ENCODE results near the gene FHIT.

FHIT gene

GRCh38 chr3:60027335-60027734 lies 1223.9 kb downstream of the FHIT start:
- no peak for DNase-seq

DNA sequence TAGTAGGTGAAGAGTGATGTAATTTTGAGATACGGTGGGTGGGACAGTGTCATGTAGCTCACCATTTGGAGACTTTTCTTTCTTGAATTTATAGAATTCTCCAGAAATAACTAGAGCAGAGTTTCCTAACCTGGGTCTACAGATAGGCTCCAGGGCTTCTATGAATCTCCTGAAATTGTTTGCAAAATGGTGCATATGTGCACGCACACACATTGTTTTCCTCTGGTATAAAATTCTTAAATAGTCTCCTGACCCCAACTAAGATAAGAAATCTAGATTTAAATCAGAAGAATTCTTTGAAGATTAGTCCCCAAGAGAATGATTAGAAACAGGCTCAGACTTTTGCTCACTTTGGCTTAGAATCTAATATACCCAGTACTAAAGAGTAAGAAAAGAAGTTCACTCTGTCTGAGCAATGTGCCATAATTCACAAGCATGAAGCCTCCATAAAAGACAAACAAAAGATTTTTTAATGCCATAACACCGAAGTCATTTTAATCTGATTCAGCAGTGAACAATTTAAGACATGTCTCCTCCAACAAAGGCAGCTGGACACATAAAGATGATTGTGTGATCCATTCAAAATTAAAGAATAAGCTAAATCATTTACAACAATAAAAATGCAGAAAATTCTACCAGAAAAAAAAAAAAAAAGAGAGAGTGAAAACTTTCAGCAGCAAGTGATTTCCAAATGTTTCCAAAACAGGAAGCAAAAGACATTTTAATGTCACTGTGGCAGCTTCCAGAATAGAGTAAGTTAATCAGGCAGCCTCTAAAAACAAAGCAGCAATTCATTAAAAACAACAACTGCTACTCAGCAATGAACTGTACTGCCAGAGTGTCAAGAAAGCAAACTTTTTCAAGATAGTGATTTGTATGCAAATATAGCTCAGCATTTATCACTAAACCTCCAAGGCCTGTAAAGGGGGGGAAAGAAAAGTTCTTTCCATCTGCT lies 1225.9 kb downstream of the FHIT start:
- no peak for DNase-seq

- no peak for DNase-seq
Measured at GRCh38 chr3:60024400-60024799, 1226.9 kb downstream of the FHIT start.

- no peak for DNase-seq
Measured at GRCh38 chr3:60023189-60023588, 1228.1 kb downstream of the FHIT start.

DNA sequence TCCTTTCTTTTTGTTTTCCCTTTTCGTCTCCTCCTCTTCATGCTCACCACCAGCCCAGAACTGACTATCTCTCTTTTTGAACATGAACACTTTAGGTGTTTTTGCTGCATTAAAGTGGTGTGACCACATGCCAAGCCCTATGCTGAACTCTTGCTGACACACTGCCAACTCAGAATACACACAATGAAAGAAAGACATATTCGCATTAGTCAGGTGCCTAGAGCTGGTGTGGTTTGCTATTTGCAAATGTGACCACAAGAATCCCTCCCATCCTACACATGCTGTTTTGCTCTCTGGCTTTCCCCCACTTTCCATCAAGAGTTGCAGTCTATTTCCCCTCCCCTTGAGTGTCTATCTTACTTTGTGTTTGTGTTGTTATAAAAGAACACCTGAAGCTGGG lies 1233.6 kb downstream of the FHIT start:
- DNase-seq, result no peak

DNA sequence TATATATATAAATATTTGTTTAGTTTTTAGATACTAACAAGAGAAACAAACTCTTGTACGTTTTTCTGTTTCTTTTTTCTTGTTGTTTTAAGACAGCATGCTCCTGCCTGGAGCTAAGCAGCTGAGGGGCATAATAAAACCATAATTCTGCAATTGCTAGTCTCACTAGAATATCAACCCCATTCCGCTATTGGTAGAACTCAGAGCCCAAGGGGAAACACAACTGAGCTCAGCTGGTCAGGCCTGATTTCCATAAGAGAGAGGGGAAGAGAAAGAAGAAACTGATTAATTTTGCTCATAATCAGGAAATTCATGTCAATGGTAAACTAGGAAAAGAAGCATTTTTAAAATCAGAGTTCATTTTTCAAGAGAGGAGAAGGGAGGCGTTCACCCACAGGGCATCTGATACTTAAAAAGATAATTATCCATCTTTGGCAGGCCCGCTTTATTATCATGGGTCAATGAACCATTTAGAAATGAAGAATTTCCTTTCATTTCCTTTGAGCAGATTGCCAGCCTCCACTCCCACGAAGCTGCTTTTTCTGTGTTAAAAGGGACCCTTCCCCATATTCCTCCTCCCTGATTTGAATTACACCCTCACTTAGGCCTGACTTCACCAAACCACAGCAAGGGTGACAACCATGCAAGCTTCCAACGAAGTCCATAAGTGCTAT lies 1236.1 kb downstream of the FHIT start:
- DNase-seq, result no peak

GRCh38 chr3:60013241-60013640 lies 1238.0 kb downstream of the FHIT start:
- DNase-seq, result no peak

DNA sequence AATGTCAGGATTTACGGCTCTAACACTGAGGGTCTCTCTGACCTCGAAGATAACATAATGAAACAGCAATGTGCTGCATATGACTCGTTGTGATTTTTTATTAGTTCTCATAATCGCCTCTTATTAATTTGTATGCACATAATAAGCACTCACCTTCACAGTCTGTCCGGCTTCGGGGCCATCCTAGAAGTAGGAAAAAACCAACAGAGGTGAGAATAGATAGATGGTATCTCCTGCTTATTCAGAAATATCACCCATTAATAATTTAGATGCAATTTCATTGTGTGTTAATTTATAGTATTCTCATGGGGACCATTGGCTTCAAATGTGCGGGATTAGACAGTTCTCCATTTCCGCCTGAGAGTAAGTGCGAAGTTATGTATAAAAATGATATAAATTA lies 1240.0 kb downstream of the FHIT start:
- no peak for DNase-seq

- no peak for DNase-seq
Measured at GRCh38 chr3:60010781-60011180, 1240.5 kb downstream of the FHIT start.

DNA sequence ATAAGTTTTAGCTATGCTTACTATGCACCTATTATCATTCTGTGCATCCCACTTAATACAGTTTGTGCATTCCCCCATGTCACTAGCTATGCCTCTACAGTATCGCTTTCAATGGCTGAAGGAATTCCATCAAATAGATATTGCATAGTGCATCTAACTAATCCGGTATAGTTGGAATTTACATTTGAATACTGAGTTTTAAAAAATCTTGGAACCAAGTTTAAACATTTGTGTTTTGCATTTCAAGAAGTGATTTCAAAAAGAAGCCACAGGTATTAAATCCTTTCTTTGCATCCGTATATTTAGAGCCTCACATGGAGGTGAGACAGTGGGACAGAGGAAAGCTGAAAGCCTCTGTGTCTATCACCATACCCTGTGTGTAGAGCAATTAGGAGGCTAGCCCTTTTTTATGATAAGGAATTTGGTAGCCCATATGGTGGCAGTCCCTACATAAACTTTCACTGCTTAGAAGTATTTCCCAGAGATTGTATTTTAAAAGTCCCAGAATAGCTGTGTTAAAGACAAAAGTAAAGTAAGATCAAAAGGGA lies 1241.2 kb downstream of the FHIT start:
- no peak for DNase-seq

GRCh38 chr3:60001369-60001768 lies 1249.9 kb downstream of the FHIT start:
- DNase-seq, result no peak

- DNase-seq, result peak in 1 of 14 donors; percentile 55
Measured at GRCh38 chr3:60000311-60001105, 1250.7 kb downstream of the FHIT start.

GRCh38 chr3:59998058-59998457 lies 1253.2 kb downstream of the FHIT start:
- no peak for DNase-seq

DNA sequence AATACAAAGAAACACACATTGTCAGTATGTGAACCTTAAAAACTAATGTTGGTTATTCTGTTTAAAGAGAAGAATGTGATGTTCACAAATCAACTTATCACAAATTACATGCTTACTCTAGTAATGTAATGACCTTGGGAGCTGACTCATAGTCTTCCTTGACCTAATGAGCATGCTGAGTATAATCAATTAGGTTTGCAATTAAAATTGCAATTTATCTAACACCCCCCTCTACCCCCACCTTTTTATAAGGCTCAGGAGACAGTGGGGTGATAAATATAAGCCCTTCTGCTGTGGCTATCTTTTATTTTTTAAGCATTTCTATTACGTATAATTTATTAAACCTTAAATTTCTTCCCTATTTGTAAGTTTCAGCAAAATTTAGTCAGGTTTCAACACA lies 1253.7 kb downstream of the FHIT start:
- no peak for DNase-seq

DNA sequence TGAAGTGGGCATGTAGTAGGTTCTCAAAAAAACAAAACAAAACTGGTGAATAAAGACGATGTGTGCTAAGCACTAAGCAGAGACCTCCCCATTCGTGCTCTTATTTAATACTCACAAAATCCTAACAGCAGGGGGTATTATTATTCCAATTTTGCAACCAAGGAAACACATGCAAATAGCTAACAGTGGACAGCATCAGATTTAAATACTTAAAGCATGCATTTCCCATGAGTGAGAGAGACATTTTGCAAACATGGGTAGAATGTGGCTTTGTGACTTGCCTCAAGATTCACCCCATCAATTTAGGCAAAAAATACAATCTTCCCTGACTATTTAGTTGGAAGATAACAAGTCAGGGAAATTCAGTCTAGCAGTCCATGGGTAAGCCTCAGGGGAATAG lies 1255.2 kb downstream of the FHIT start:
- no peak for DNase-seq

- no peak for DNase-seq
Measured at GRCh38 chr3:59995563-59995962, 1255.7 kb downstream of the FHIT start.

DNA sequence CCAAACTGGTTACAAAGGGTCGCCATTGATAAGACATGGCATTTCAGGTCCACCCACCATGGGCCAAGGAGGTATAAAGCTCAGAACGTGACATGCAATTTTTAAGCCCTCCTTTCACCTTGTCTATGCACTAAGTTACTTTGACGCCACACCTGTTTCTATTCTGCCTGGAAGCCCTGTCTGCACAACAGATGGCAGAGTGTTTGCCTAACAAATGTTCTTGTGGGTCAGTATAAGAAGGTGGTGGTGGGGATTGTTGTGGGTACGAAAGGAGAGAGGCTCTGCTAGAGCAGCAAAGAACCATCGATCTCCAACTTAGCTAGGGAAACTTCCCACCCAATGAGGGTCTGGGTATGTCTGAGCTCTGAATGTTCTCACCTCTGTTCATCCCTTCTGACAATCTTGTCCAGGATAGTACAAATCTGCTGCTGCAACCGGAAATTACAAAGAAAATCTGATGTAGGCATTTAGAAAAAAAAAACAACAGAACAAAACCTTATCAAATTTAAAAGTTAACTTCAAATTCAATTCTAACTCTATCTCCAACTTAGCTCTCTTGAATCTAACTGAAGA lies 1256.4 kb downstream of the FHIT start:
- DNase-seq, result peak in 1 of 14 donors; percentile 5

GRCh38 chr3:59992578-59992977 lies 1258.7 kb downstream of the FHIT start:
- no peak for DNase-seq

- DNase-seq, result no peak
Measured at GRCh38 chr3:59990915-59991314, 1260.3 kb downstream of the FHIT start.

- DNase-seq, result no peak
Measured at GRCh38 chr3:59982510-59982909, 1268.7 kb downstream of the FHIT start.

DNA sequence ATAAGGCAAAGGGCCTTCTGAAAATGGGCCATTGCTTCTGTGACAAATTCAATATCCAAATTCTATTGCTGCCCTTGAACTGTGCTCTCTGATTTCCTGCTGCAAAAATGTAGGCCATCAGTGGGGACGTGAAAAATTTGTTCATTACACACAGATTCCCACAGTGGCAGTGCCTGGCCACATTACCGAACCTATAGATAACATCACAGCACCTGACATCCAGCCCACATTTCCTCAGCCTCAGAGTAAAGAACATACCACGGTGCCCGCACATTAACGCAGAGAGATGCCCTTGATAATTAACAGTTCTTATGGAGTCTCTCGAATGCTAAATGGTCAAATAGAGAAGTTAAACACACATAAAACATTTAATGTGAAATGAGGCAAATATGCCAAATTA lies 1269.9 kb downstream of the FHIT start:
- DNase-seq, result no peak

DNA sequence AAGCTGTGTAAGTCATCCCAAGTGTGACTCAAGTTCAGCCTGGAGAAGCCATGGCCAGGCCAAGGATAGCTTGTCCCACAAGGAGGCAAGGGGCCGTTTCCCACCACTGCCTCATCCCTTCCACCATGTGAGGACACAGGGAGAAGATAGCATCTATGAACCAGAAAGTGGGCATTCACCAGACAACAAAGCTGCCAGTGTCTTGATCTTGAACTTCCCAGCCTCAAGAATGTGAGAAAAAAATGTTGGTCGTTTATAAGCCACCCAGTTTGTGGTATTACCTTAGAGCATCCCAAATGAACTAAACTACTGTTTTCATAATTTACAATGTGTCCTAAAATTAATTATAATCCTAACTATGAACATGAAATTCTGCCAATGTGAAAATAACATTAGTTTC lies 1270.7 kb downstream of the FHIT start:
- DNase-seq, result no peak

Measured in C1 segment of cervical spinal cord (tissue), 14 donors.